Stomach (tissue), 9 donors: Measurements from ENCODE around the gene C1D. TPM values are rescaled to one million over a fixed set of nuclear protein-coding genes. Genes with fewer than 3 reads are reported as not detected.
"Not testable (repeated sequence)": the region's sequence is repeated elsewhere in the genome, so short reads cannot be mapped to it uniquely, and the experiment has no call there.

Experiments used
- DNase-seq, 2 donors: peaks; one replicate each; pipeline versions ENCODE4 v3.0.0 to v3.0.0-alpha.2; 2013 to 2019
- H3K27ac ChIP-seq, 5 donors: fragments of 200-600 bp in 4 of 5; sonication (generic) in 4 of 5; one replicate each; pipeline ENCODE4 v1.5.1; 2013 to 2019; ENCODE audit warnings: mild to moderate bottlenecking in 1 of 5, moderate library complexity in 1 of 5
- H3K27me3 ChIP-seq, 3 donors: fragments of 200-600 bp; sonication (generic); one replicate each; pipeline ENCODE4 v1.5.1; 2017 to 2019; ENCODE audit warnings: mixed run types in 1 of 3
- H3K36me3 ChIP-seq, 4 donors: fragments of 200-600 bp; sonication (generic); 1 replicate in 3 of 4; 2 replicates in 1 of 4; pipeline ENCODE4 v1.5.1; 2016 to 2019
- H3K4me1 ChIP-seq, 4 donors: fragments of 200-600 bp; sonication (generic); one replicate each; pipeline ENCODE4 v1.5.1; 2016 to 2019
- H3K4me3 ChIP-seq, 4 donors: fragments of 200-600 bp; sonication (generic) in 3 of 4; one replicate each; pipeline ENCODE4 v1.5.1; 2016 to 2019; ENCODE audit warnings: mild to moderate bottlenecking in 1 of 4
- H3K9me3 ChIP-seq, 4 donors: fragments of 200-600 bp; sonication (generic); one replicate each; pipeline ENCODE4 v1.5.1; 2016 to 2019
- EP300 ChIP-seq: sonication (generic); formaldehyde crosslinking; IDR thresholded peaks from one replicate; pipeline ENCODE4 v1.6.1; 2017; ENCODE audit warnings: antibody characterized with exemption
- POLR2A ChIP-seq, 4 donors: fragments of 450-650 bp; IDR thresholded peaks; one replicate each; pipeline ENCODE4 v1.6.1; 2016; ENCODE audit warnings: antibody characterized with exemption in 4 of 4, control low read depth in 2 of 4, mild to moderate bottlenecking in 1 of 4, moderate library complexity in 1 of 4
- POLR2AphosphoS5 ChIP-seq, 3 donors: sonication (generic); formaldehyde crosslinking; IDR thresholded peaks; one replicate each; pipeline ENCODE4 v1.6.1; 2016; ENCODE audit warnings: antibody characterized with exemption in 3 of 3
- WGBS, 5 donors: extraction: QIAGEN DNeasy Blood & Tissue Kit in 3 of 5; methylation state at CpG; one replicate each; pipeline versions ENCODE4 v1.1.5 to v1.1.7; 2013 to 2018; 5-methylcytosine and 5-hydroxymethylcytosine counted together
- intact Hi-C: fragments of 100-400 bp; cut with DNase I; formaldehyde crosslinking; loops from one replicate; pipeline ENCODE4 v1.15.1; 2023; ENCODE audit warnings: low total_unique reads
- polyA plus RNA-seq, 3 donors: library from polyadenylated mRNA; stranded (reverse); fragments of 200-250 nt; gene quantifications; one replicate each; pipeline ENCODE4 v1.2.3, GENCODE V29; 2013
- total RNA-seq, 5 donors: library from RNA; depleted of rRNA; stranded (reverse); fragments of >200 nt; gene quantifications; one replicate each; pipeline versions ENCODE4 v1.1.0 to v1.2.3, GENCODE V29; 2014 to 2016
- TF ChIP-seq, protein P1 (sequence below), 7 experiments: fragments of 450-650 bp in 4 of 7; fragments of 200-600 bp in 3 of 7; sonication (generic) in 3 of 7; IDR thresholded peaks; one replicate each; pipeline ENCODE4 v1.5.1; 2016 to 2019; ENCODE audit warnings: antibody characterized with exemption in 7 of 7, control low read depth in 2 of 7, mild to moderate bottlenecking in 1 of 7
- donor health status: healthy with polysubstance abuse.
- donor health status: Bipolar disorder and iron deficiency.
- donor health status: healthy.

Gene C1D
- total and polyA plus RNA-seq, 8 donors: 3.2 to 101 (median 29.5) TPM

- intact Hi-C loops: no loop called here
Observed at GRCh38 chr2:68086166-68086565, 23.4 kb upstream of the C1D start.

DNA sequence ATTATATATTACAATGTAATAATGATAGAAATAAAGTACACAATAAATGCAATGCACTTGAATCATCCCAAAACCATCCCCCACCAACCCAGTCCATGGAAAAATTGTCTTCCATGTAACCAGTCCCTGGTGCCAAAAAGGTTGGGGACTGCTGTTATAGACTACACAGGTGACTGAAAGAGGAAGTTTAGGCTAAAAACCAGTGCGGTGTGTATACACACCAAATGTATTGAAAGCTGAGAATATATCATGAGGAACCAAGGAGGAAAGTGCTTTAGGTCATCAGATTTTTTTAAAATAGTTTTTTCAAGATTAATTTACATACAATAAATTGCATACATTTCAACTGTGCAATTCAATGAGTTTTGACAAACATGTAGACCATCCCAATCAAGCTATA lies 20.5 kb upstream of the C1D start:
- TF ChIP-seq EP300 (no peak), POLR2AphosphoS5 (IDR thresholded peaks at IDR 0.05) (no peak), POLR2A (IDR thresholded peaks at IDR 0.05) (no peak)
- TF ChIP-seq, protein P1, sequence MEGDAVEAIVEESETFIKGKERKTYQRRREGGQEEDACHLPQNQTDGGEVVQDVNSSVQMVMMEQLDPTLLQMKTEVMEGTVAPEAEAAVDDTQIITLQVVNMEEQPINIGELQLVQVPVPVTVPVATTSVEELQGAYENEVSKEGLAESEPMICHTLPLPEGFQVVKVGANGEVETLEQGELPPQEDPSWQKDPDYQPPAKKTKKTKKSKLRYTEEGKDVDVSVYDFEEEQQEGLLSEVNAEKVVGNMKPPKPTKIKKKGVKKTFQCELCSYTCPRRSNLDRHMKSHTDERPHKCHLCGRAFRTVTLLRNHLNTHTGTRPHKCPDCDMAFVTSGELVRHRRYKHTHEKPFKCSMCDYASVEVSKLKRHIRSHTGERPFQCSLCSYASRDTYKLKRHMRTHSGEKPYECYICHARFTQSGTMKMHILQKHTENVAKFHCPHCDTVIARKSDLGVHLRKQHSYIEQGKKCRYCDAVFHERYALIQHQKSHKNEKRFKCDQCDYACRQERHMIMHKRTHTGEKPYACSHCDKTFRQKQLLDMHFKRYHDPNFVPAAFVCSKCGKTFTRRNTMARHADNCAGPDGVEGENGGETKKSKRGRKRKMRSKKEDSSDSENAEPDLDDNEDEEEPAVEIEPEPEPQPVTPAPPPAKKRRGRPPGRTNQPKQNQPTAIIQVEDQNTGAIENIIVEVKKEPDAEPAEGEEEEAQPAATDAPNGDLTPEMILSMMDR (IDR thresholded peaks at IDR 0.05): no peak
- Histone ChIP-seq H3K27ac (no peak overlapping the region), H3K27me3 (no peaks in the 10 kb centered on the region), H3K4me3 (no peak overlapping the region), H3K9me3 (no peaks in the 10 kb centered on the region), H3K4me1 (no peaks in the 10 kb centered on the region), H3K36me3 (no peaks in the 10 kb centered on the region)
- no peak for DNase-seq
- intact Hi-C loops: no loop called here
- 87 to 100% (median 93%) methylated on average over 1 of the region's 1 CpG for WGBS, 5 donors

More at GRCh38 chr2:68086166-68086565, 23.4 kb upstream of the C1D start:
- TF ChIP-seq, protein P1 (IDR thresholded peaks at IDR 0.05): no peak
- TF ChIP-seq POLR2AphosphoS5 (IDR thresholded peaks at IDR 0.05) (no peak), EP300 (no peak), POLR2A (IDR thresholded peaks at IDR 0.05) (no peak)
- WGBS, 5 donors: 65 to 75% (median 72%) methylated on average over 4 of the region's 4 CpGs
- DNase-seq: no peak
- Histone ChIP-seq H3K27me3 (no peaks in the 10 kb centered on the region), H3K4me3 (no peak overlapping the region), H3K9me3 (no peaks in the 10 kb centered on the region), H3K27ac (no peak overlapping the region), H3K36me3 (no peaks in the 10 kb centered on the region), H3K4me1 (no peaks in the 10 kb centered on the region)

DNA sequence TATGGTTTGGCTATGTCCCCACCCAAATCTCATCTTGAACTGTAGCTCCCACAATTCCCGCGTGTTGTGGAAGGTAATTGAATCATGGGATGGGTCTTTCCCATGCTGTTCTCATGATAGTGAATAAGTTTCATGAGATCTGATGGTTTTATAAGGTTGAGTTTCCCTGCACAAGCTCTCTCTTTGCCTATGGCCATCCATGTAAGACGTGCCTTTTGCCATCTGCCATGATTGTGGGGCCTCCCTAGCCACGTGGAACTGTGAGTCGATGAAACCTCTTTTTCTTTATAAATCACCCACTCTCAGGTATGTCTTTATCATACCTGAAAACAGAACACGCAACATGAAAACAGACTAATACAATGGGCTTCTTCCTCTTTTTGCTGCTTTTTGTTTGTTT lies 11.2 kb upstream of the C1D start:
- Histone ChIP-seq H3K4me3 (no peak overlapping the region), H3K36me3 (no peaks in the 10 kb centered on the region), H3K27ac (no peak overlapping the region), H3K9me3 (no peaks in the 10 kb centered on the region), H3K4me1 (no peaks in the 10 kb centered on the region), H3K27me3 (no peaks in the 10 kb centered on the region)
- intact Hi-C loops: no loop called here
- TF ChIP-seq POLR2AphosphoS5 (IDR thresholded peaks at IDR 0.05) (no peak), POLR2A (IDR thresholded peaks at IDR 0.05) (no peak), EP300 (no peak)
- TF ChIP-seq, protein P1 (IDR thresholded peaks at IDR 0.05): no peak
- DNase-seq: no peak
- 87 to 91% (median 88%) methylated on average over 6 of the region's 6 CpGs for WGBS, 5 donors

GRCh38 chr2:68063797-68064646 lies 1.2 kb upstream of the C1D start:
- WGBS, 5 donors: 34 to 49% (median 38%) methylated on average over 15 to 19 of the region's 19 CpGs
- H3K36me3 ChIP-seq, H3K27me3 ChIP-seq, intact Hi-C loops, H3K9me3 ChIP-seq: not testable (repeated sequence)
- peak overlapping the region; percentile 24 to 79 (median 76) for H3K4me3 ChIP-seq
- peak; percentile 28 to 52 for DNase-seq
- peaks cover 23 to 46% (median 41%) of the 10 kb centered on the region in 4 donors for H3K4me1 ChIP-seq
- peak overlapping the region in 3 of 5 donors; percentile 27 to 93 (median 91) for H3K27ac ChIP-seq

GRCh38 chr2:68060652-68061051 lies 2.2 kb downstream of the C1D start:
- H3K4me3 ChIP-seq: no peak overlapping the region
- H3K36me3 ChIP-seq: no peaks in the 10 kb centered on the region
- peaks cover 23 to 64% (median 48%) of the 10 kb centered on the region in 4 donors for H3K4me1 ChIP-seq
- no peaks in the 10 kb centered on the region for H3K27me3 ChIP-seq
- no peak for DNase-seq
- intact Hi-C loops: no loop called here
- H3K9me3 ChIP-seq: no peaks in the 10 kb centered on the region
- TF ChIP-seq POLR2AphosphoS5 (IDR thresholded peaks at IDR 0.05): no peak
- TF ChIP-seq EP300: no peak
- no peak for TF ChIP-seq POLR2A (IDR thresholded peaks at IDR 0.05)
- TF ChIP-seq, protein P1 (IDR thresholded peaks at IDR 0.05): no peak
- no peak overlapping the region for H3K27ac ChIP-seq
- WGBS, 5 donors: 66 to 81% (median 77%) methylated on average over 5 of the region's 5 CpGs
